MM.1S (cell line): ENCODE data around the gene TMEM198.

ENCODE experiments used
- EZH2 ChIP-seq: fragments of 300-600 bp; sonication (generic); optimal IDR thresholded peaks from 2 replicates; pipeline ENCODE3; 2017; ENCODE audit warnings: low read depth, mild to moderate bottlenecking, antibody characterized with exemption, low read length, mixed read lengths
- TF ChIP-seq, protein P1 (sequence below): fragments of 300-600 bp; sonication (generic); IDR thresholded peaks from 2 replicates; pipeline ENCODE4 v1.5.1; 2016; ENCODE audit warnings: antibody characterized with exemption, low read length, mixed read lengths

DNA sequence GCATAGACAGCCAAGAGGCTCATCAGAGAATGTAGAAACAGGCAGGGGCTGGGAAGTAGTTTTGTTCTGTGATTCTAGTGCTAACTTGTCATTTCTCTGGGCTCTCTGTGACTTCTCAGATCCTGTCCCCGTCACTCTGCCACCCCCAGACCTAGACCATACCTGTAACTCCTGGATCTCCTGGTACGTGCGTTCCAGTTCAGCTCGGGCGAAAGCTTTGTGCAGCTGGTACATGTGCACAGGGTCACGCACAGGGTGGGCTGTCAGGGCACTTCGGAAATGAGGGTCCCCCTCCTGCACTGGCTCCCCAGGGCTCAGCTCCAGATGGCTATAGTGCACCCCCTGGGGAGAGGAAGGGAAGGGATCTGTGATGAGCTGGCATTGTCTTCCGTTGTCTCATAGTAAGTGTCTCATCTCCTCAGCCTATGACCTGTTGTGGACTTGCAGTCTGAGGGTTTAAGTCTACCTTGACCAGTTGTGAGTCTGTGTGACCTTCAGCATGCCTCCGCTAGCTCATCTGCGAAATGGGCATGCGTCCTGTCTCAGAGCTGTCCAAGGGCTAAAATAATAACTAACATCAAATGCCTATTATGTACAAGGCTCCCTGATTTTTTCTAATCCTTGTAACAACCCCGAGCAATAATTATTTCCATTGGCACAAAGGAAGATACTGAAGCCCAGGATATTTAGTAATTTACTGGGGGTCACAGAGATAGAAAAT is 2.9 kb upstream of the TMEM198 start:
- TF ChIP-seq EZH2: no peak
- TF ChIP-seq, protein P1, sequence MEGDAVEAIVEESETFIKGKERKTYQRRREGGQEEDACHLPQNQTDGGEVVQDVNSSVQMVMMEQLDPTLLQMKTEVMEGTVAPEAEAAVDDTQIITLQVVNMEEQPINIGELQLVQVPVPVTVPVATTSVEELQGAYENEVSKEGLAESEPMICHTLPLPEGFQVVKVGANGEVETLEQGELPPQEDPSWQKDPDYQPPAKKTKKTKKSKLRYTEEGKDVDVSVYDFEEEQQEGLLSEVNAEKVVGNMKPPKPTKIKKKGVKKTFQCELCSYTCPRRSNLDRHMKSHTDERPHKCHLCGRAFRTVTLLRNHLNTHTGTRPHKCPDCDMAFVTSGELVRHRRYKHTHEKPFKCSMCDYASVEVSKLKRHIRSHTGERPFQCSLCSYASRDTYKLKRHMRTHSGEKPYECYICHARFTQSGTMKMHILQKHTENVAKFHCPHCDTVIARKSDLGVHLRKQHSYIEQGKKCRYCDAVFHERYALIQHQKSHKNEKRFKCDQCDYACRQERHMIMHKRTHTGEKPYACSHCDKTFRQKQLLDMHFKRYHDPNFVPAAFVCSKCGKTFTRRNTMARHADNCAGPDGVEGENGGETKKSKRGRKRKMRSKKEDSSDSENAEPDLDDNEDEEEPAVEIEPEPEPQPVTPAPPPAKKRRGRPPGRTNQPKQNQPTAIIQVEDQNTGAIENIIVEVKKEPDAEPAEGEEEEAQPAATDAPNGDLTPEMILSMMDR: no peak
